Measurements from ENCODE around the gene EPM2AIP1.

Gene EPM2AIP1

GRCh38 chr3:36988356-36988755 lies 4.6 kb downstream of the EPM2AIP1 start:
- H3K4me3 ChIP-seq (ENCODE audit: control insufficient read depth, low read depth, low read length): no peak overlapping the region
- TF ChIP-seq CTCF (IDR thresholded peaks at IDR 0.05; ENCODE audit: control insufficient read depth, insufficient read depth, low read depth, low read length, missing control alignments): no peak

GRCh38 chr3:36981006-36981405 lies 11.9 kb downstream of the EPM2AIP1 start:
- no peak for DNase-seq (ENCODE audit: low read depth)
- TF ChIP-seq CTCF (IDR thresholded peaks at IDR 0.05; ENCODE audit: control insufficient read depth, insufficient read depth, low read depth, low read length, missing control alignments): no peak
- no peak overlapping the region for H3K4me3 ChIP-seq (ENCODE audit: control insufficient read depth, low read depth, low read length)

More at GRCh38 chr3:36988356-36988755, 4.6 kb downstream of the EPM2AIP1 start:
- DNase-seq (ENCODE audit: low read depth): no peak

- no peak overlapping the region for H3K4me3 ChIP-seq (ENCODE audit: control insufficient read depth, low read depth, low read length)
- no peak for TF ChIP-seq CTCF (IDR thresholded peaks at IDR 0.05; ENCODE audit: control insufficient read depth, insufficient read depth, low read depth, low read length, missing control alignments)
- no peak for DNase-seq (ENCODE audit: low read depth)
Measured at GRCh38 chr3:36973139-36973538, 19.8 kb downstream of the EPM2AIP1 start.

GRCh38 chr3:36972163-36972562 lies 20.8 kb downstream of the EPM2AIP1 start:
- no peak for TF ChIP-seq CTCF (IDR thresholded peaks at IDR 0.05; ENCODE audit: control insufficient read depth, insufficient read depth, low read depth, low read length, missing control alignments)
- H3K4me3 ChIP-seq (ENCODE audit: control insufficient read depth, low read depth, low read length): no peak overlapping the region
- no peak for DNase-seq (ENCODE audit: low read depth)

GRCh38 chr3:36969540-36970432 lies 23.1 kb downstream of the EPM2AIP1 start:
- no peak for TF ChIP-seq CTCF (IDR thresholded peaks at IDR 0.05; ENCODE audit: control insufficient read depth, insufficient read depth, low read depth, low read length, missing control alignments)
- peak; percentile 16 for DNase-seq (ENCODE audit: low read depth)

GRCh38 chr3:36969085-36969484 lies 23.8 kb downstream of the EPM2AIP1 start:
- no peak overlapping the region for H3K4me3 ChIP-seq (ENCODE audit: control insufficient read depth, low read depth, low read length)
- no peak for DNase-seq (ENCODE audit: low read depth)
- no peak for TF ChIP-seq CTCF (IDR thresholded peaks at IDR 0.05; ENCODE audit: control insufficient read depth, insufficient read depth, low read depth, low read length, missing control alignments)

More at GRCh38 chr3:36969540-36970432, 23.1 kb downstream of the EPM2AIP1 start:
- H3K4me3 ChIP-seq (ENCODE audit: control insufficient read depth, low read depth, low read length): no peak overlapping the region

Measured in AG09309 (cell line).